IPS-18c (cell line): ENCODE results near the gene TSGA10.
"Not testable (repeated sequence)": the region's sequence is repeated elsewhere in the genome, so short reads cannot be mapped to it uniquely, and the experiment has no call there.

Experiments
- H3K4me3 ChIP-seq: 2 replicates; pipeline ENCODE4 v1.7.0; 2013; ENCODE audit warnings: low read depth, mild to moderate bottlenecking, low read length, moderate library complexity; ENCODE audit not compliant: insufficient read depth
- H3K9me3 ChIP-seq: one replicate; pipeline ENCODE4 v1.6.1; 2013; ENCODE audit warnings: mild to moderate bottlenecking, low read length, moderate library complexity; ENCODE audit not compliant: control insufficient read depth, insufficient read depth

TSGA10 gene

DNA sequence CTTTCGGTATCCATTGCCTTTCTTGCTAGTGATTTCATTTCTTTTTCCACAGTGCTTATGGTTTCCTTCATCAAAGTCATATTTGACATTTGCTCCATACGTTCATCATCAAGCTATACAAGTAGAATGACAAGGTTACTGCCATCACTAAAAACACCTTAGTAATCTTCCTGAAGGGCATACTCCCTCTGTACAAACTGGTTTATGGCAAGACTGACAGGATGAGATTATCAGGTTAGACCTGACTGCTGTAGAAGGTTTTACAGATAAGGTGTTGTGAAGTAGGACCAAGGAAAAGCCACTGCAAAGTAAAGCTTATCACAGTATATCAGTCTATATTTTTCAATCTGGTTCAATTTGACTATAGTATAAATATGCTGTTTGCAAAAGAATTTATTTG, 50.7 kb downstream of the TSGA10 start:
- Histone ChIP-seq H3K4me3 (no peak overlapping the region), H3K9me3 (no peaks in the 10 kb centered on the region)

DNA sequence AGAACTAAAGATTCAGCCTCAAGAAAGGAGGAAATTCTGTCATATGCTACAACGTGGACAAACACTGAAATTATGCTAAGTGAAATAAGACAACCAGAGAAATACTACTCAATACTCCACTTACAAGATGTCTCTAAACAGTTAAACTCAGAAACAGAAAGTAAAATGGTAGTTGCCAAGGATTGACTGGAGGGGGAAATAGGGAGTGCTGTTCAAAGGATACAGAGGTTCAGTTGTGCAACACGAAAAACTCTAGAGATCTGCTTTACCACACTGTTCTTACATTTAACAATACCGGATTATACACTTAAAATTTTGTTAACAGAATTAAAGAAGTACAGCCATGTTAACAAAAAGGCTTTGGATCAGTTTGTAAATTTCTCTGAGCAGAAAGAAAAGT, 53.0 kb downstream of the TSGA10 start:
- Histone ChIP-seq H3K9me3 (no peaks in the 10 kb centered on the region), H3K4me3 (no peak overlapping the region)

DNA sequence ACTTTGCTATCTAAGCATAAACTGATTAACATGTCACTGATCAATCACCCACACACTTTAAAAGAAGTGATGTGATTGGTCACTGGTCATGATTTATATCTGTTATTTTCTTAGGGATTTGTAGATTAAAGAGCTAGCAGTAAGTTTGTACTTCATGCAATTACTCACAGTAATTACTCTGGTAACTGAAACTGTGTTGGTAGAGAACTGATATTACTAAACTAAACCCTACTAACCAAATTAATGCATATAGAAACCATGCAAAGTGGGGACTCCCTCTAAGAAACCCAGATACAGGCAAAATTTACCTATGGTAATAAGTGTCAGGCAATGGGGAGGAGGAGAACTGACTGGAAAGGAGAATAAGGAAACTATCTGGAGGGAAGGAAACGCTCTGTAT, 58.0 kb downstream of the TSGA10 start:
- no peaks in the 10 kb centered on the region for H3K9me3 ChIP-seq
- no peak overlapping the region for H3K4me3 ChIP-seq

DNA sequence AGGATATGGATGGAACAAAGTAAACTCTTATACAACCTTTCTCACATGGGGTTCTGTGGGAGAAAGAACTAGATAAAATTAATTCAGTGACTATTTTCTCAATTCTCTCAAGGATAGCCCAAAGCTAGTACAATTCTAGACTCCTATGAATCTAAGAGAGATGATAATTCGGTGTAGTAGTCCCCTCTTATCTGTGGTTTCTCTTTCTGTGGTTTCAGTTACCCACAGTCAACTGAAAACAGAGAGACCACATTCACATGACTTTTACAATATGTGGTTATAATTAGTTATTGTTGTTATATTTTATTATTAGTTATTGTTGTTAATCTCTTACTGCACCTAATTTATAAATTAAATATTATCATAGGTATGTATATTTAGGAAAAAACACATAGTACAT, 66.7 kb downstream of the TSGA10 start:
- Histone ChIP-seq H3K4me3 (no peak overlapping the region), H3K9me3 (no peaks in the 10 kb centered on the region)

DNA sequence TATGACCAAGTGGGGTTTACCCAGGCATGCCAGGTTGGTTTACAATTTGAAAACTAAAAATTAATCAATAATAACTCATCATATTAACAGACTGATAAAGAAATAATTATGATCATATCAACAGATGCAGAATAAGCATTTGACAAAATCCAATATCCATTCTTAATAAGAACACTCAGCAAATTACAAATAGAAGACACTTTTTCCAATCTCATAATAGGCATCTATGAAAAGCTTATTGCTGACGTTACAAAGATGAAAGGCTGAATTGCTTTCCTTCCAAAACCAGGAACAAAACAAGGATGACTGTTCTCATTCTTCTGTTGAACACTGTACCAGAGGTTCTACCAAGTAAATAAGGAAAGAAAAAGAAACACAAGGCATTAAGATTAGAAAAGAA, 68.4 kb downstream of the TSGA10 start:
- Histone ChIP-seq H3K9me3 (no peaks in the 10 kb centered on the region), H3K4me3 (no peak overlapping the region)

DNA sequence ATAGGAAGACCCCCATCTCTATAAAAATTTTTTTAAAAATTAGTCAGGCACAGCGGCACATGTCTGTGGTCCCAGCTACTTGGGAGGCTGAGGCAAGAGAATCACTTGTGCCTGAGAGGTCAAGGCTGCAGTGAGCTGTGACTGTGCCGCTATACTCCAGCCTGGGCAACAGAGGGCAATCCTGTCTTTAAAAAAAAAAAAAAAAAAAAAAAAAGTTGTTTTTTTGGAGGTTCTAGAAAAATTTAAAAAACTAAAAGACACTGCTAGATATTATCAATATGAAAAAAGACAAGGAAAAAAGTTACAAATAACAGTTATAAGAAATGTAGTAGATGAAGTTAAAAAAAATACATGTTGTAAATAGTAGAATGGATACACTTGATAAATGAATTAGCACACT, 69.3 kb downstream of the TSGA10 start:
- Histone ChIP-seq H3K4me3 (no peak overlapping the region), H3K9me3 (no peaks in the 10 kb centered on the region)

DNA sequence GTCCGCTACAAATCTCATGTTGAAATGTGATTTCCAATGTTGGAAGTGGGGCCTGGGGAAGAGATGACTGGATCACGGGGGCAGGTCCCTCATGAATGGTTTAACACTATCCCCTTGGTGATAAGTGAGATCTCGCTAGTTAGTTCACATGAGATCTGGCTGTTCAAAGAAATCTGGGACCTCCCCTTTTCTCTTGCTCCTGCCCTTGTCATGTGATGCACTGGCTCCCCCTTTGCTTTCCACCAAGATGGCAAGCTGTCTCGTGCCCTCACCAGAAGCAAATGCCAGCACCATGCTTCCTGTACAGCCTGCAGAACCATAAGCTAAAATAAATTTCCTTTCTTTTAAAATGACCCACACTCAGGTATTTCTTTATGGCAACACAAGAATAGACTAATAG, 70.5 kb downstream of the TSGA10 start:
- Histone ChIP-seq H3K9me3 (no peaks in the 10 kb centered on the region), H3K4me3 (no peak overlapping the region)

DNA sequence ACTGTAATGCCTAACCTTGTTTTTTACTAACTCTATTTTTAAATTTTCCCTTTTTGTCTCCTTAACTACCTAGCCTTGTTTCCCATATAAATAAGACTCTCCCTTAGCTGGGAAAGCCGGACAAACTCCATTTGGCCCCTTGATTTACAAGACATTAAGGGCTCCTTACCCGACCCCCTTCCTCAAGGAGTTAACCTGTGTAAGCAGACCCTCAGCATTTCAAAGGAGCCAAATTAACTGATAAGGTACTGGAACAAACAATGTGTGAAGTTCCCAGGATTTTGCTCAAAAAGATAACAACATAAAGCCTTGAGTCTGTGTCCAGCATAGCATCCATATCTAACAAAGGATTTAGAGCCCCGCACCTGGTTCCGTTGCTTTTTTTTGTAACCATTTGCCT, 72.9 kb downstream of the TSGA10 start:
- H3K4me3 ChIP-seq, result no peak overlapping the region
- no peaks in the 10 kb centered on the region for H3K9me3 ChIP-seq

DNA sequence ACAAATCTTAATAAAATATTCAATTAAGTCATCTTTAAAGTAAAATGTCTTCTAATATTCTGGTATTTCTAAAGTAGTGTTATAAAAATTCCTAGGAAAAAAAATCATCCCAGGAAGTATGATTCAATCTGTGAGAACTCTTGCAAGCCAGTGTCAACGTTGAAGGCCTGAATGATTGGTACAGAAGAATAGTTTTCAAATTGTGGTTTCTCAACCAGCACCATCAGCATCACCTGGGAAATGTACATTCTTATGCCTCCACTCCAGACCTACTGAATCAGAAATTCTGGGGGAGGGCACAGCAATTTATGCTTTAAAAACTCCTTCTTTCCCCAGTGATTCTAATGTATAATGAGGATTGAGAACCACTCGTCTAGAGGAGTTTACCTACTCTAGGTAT, 75.5 kb downstream of the TSGA10 start:
- no peak overlapping the region for H3K4me3 ChIP-seq
- H3K9me3 ChIP-seq, result peaks cover 2% of the 10 kb centered on the region

DNA sequence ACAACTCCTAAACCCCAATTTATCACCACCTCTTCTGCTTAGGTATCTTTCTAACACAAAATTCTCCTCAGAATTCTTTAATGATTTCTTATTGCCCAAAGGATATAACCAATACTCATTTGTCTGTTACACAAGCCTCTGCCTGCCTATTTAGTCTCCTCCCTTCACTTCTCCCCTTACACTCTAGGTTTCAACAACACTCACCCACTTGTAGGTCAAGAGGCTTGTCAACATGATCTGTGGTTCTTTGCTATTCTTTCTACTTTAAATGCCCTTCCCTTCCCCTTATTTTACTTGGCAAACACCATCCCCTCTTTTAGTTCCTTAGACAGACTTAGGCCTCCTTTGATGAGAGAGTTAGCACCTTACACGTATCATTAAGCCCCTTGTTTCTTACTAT, 82.2 kb downstream of the TSGA10 start:
- Histone ChIP-seq H3K9me3 (peaks cover 2% of the 10 kb centered on the region), H3K4me3 (no peak overlapping the region)

DNA sequence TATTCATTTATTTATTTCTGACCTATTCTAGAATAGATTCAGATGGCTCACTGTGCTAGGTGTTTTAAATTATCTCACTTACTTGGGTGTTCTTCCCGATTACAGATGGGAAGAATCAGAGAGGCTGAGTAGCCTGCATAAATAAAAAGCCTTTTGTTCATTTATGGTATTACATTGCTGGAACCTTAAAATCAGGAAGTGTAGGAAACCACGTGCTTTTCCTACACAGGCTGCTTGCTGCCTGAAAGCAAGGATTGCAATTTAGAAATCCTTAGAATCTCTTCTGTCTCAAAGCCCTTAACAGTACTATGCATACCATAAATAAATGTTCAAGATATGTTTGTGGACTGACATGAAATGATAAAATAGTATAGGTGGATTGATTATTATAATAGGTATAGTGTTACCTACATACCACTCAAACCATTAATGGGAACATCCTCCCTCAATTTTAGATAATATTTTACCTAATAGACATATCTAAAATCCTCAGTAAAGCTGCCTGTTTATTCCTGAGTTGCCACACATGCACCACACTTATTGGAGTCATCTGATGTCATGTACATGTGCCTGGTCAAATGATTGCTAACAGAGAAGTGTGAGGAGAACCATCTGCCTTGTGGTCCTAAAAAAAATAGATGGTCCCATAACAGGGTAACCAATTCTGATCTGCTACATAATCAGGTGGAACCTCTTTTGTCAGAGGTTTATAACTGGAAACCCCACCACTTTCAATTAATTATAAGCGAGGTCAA, 86.7 kb downstream of the TSGA10 start:
- no peaks in the 10 kb centered on the region for H3K9me3 ChIP-seq
- no peak overlapping the region for H3K4me3 ChIP-seq

DNA sequence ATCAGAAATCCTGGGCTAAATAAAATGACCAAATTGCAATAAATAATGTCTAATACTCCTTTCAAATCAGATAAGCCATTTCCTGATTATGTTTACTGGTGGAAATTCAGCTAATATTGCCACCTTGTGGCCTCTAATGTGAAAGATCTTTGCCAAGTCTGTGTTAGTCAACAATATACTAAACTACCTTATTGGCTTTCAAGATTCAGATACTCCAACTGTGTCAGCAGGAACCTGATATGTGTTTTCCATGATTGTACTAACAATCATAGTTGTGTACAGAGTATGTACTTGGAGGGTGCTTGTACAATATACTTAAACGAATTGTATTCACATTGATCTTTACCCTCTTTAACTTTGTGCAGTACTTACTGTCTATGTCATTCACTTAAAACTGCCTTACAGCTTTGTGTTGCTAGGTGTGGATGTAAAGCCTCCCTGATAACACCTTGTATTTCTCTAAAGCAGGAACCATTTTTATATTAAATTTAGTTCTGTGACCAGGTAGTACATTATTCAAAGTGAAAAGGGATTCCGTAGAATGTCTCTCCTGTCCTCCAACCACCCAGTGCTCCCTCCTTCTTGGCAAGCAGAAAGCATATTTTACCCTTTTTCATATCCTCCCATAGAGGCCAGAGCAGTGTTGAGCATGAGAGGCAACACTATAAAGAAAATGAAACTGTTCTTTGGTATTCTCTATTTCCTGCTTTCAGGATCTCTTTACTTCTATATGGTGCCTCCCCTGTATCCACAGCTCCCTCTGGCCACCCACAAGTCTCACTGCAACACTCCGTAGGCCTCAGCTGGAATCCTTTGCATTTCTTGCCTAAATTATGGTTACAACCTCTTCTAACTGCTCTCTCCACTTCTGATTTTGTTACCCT, 88.4 kb downstream of the TSGA10 start:
- H3K9me3 ChIP-seq, result no peaks in the 10 kb centered on the region
- no peak overlapping the region for H3K4me3 ChIP-seq

DNA sequence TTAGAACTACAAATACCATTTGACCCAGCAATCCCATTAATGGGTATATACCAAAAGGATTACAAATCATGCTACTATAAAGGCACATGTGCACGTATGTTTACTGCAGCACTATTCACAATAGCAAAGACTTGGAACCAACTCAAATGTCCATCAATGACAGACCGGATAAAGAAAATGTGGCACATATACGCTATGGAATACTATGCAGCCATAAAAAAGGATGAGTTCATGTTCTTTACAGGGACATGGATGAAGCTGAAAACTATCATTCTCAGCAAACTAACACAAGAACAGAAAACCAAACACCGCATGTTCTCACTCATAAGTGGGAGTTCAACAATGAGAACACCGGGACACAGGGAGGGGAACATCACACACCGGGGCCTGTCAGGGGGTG, 105.6 kb downstream of the TSGA10 start:
- H3K4me3 ChIP-seq, H3K9me3 ChIP-seq: not testable (repeated sequence)

DNA sequence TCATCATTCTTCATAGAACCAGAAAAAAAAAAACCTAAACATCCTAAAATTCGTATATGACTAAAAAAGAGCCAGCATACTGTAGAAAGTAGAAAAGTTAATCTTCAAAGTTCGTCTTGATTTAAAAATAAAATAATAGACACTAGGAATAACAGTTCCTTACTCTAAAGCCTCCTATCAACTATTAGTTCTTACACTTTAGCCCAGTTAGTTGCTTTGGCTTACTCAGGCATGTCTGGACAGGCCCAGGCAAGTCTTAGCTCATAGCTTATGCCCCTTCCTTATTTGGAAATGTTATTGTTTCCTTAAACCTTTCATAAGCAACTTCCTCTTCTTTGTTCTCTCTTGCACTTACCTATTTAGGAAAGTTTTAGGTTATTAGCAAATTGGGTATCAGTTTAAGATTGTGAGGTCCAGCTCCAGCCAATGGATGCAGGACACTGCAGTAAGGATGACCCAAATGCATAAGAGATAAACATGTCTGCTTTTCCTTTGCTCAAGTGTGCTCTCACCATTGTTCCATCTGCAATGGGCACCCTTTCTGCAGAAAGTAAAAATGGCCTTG, 113.9 kb downstream of the TSGA10 start:
- not testable (repeated sequence) for H3K4me3 ChIP-seq, H3K9me3 ChIP-seq

DNA sequence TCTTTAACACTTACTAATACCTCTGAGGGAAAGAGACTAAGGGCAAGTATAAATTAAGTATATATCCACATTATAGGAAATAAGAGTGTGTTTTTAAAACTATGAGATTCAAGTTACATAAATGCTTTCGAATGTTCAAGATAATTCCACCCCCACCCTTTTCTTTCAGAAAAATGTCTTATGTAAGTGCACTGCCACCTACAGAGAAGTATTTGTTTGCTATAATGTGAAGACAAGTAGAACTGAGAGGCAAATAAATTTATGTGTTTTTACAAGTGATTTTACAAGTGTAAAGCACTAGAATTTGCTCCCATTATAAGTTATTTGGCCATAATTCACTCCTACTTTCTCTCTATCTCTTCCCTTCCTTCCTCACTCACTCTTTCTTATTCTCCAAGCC, 118.8 kb downstream of the TSGA10 start:
- H3K9me3 ChIP-seq, result no peaks in the 10 kb centered on the region
- no peak overlapping the region for H3K4me3 ChIP-seq

DNA sequence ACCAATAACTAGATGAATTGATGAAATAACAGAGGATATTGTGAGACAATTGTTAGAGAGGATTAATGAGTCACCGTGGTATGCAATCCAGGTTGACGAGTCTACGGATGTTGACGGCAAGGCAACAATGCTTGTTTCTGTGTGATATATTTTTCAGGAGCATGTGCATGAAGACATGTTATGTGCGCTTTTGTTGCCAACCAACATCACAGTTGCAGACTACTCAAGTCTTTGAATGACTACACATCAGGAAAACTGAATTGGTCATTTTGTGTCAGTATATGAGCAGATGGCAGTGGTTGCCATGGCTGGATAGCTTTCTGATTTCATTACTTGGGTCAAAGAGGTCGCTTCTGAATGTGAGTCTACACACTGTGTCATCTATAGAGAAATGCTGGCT, 122.0 kb downstream of the TSGA10 start:
- Histone ChIP-seq H3K9me3 (no peaks in the 10 kb centered on the region), H3K4me3 (no peak overlapping the region)

DNA sequence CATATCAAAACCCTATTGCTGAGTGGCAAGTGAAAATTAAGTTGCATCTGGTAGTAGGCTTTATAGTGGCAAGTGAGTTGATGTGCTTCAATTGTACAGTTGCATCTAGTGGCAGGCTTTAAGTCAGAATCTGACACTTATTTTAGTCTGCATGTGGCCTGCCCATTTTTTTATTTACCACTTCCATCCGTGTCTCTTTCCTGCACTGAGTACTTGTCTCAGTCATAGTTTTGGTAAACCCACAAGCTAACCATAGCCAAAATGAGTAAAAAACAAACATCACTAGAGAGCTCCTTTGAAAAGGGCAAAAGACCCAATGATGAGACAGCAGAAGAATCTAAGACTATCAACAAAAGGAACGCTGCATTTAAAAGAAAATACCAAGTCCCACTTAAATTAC, 122.7 kb downstream of the TSGA10 start:
- no peak overlapping the region for H3K4me3 ChIP-seq
- H3K9me3 ChIP-seq, result no peaks in the 10 kb centered on the region

DNA sequence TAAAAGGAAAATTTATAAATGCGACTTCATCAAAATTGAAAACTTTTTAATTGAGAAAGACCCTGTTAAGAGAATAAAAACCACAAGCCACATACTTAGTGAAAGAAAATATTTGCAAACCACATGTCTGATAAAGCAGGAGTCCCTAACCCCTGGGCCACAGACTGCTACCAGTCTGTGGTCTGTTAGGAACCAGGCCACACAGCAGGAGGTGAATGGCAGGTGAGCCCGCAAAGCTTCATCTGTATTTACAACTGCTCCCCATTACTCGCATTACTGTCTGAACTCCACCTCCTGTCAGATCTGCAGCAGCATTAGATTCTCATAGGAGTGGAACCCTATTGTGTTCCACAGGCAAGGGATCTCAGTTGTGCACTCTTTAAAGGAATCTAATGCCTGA, 123.3 kb downstream of the TSGA10 start:
- H3K4me3 ChIP-seq, result no peak overlapping the region
- no peaks in the 10 kb centered on the region for H3K9me3 ChIP-seq
